Stomach (tissue), 9 donors: ENCODE data around the gene ZNF324B. TPM values are rescaled to one million over a fixed set of nuclear protein-coding genes. Genes with fewer than 3 reads are reported as not detected.
"Not testable (repeated sequence)": the region's sequence is repeated elsewhere in the genome, so short reads cannot be mapped to it uniquely, and the experiment has no call there.

Experiments used
- DNase-seq, 2 donors: peaks; one replicate each; pipeline versions ENCODE4 v3.0.0 to v3.0.0-alpha.2; 2013 to 2019
- H3K27ac ChIP-seq, 5 donors: fragments of 200-600 bp in 4 of 5; sonication (generic) in 4 of 5; one replicate each; pipeline ENCODE4 v1.5.1; 2013 to 2019; ENCODE audit warnings: mild to moderate bottlenecking in 1 of 5, moderate library complexity in 1 of 5
- H3K27me3 ChIP-seq, 3 donors: fragments of 200-600 bp; sonication (generic); one replicate each; pipeline ENCODE4 v1.5.1; 2017 to 2019; ENCODE audit warnings: mixed run types in 1 of 3
- H3K36me3 ChIP-seq, 4 donors: fragments of 200-600 bp; sonication (generic); 1 replicate in 3 of 4; 2 replicates in 1 of 4; pipeline ENCODE4 v1.5.1; 2016 to 2019
- H3K4me1 ChIP-seq, 4 donors: fragments of 200-600 bp; sonication (generic); one replicate each; pipeline ENCODE4 v1.5.1; 2016 to 2019
- H3K4me3 ChIP-seq, 4 donors: fragments of 200-600 bp; sonication (generic) in 3 of 4; one replicate each; pipeline ENCODE4 v1.5.1; 2016 to 2019; ENCODE audit warnings: mild to moderate bottlenecking in 1 of 4
- H3K9me3 ChIP-seq, 4 donors: fragments of 200-600 bp; sonication (generic); one replicate each; pipeline ENCODE4 v1.5.1; 2016 to 2019
- EP300 ChIP-seq: sonication (generic); formaldehyde crosslinking; IDR thresholded peaks from one replicate; pipeline ENCODE4 v1.6.1; 2017; ENCODE audit warnings: antibody characterized with exemption
- POLR2A ChIP-seq, 4 donors: fragments of 450-650 bp; IDR thresholded peaks; one replicate each; pipeline ENCODE4 v1.6.1; 2016; ENCODE audit warnings: antibody characterized with exemption in 4 of 4, control low read depth in 2 of 4, mild to moderate bottlenecking in 1 of 4, moderate library complexity in 1 of 4
- POLR2AphosphoS5 ChIP-seq, 3 donors: sonication (generic); formaldehyde crosslinking; IDR thresholded peaks; one replicate each; pipeline ENCODE4 v1.6.1; 2016; ENCODE audit warnings: antibody characterized with exemption in 3 of 3
- WGBS, 5 donors: extraction: QIAGEN DNeasy Blood & Tissue Kit in 3 of 5; methylation state at CpG; one replicate each; pipeline versions ENCODE4 v1.1.5 to v1.1.7; 2013 to 2018; 5-methylcytosine and 5-hydroxymethylcytosine counted together
- intact Hi-C: fragments of 100-400 bp; cut with DNase I; formaldehyde crosslinking; loops from one replicate; pipeline ENCODE4 v1.15.1; 2023; ENCODE audit warnings: low total_unique reads
- polyA plus RNA-seq, 3 donors: library from polyadenylated mRNA; stranded (reverse); fragments of 200-250 nt; gene quantifications; one replicate each; pipeline ENCODE4 v1.2.3, GENCODE V29; 2013
- total RNA-seq, 5 donors: library from RNA; depleted of rRNA; stranded (reverse); fragments of >200 nt; gene quantifications; one replicate each; pipeline versions ENCODE4 v1.1.0 to v1.2.3, GENCODE V29; 2014 to 2016
- TF ChIP-seq, protein P1 (sequence below), 7 experiments: fragments of 450-650 bp in 4 of 7; fragments of 200-600 bp in 3 of 7; sonication (generic) in 3 of 7; IDR thresholded peaks; one replicate each; pipeline ENCODE4 v1.5.1; 2016 to 2019; ENCODE audit warnings: antibody characterized with exemption in 7 of 7, control low read depth in 2 of 7, mild to moderate bottlenecking in 1 of 7
- donor health status: healthy with polysubstance abuse.
- donor health status: Bipolar disorder and iron deficiency.
- donor health status: healthy.

ZNF324B gene
- total and polyA plus RNA-seq, 8 donors = 0.58 to 12.6 (median 2.3) TPM; not detected in 1

DNA sequence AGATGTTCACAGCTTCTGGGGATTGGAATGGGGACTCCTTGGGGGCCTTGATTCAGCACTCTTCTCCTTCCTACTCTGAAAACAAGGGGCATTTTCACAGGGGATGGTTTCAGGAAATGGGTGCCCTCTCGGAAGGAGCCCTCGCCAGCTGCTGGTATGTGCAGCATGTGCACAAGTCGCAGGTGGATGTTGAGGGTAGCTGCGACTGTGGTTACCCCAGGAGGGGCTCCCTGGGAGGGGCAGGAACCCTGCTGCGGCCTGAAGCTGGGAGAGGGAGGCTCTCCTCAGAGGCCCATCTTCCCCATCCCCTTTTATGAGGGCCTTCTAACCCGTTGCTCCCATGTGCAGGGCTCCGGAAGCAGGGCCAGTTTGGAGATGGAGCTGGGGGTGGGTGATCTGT, 30.9 kb downstream of the ZNF324B start:
- no peak for DNase-seq

GRCh38 chr19:58483776-58484175, 32.4 kb downstream of the ZNF324B start:
- H3K4me3 ChIP-seq = no peak overlapping the region
- no peaks in the 10 kb centered on the region for H3K27me3 ChIP-seq
- H3K9me3 ChIP-seq = no peaks in the 10 kb centered on the region
- no peak for DNase-seq
- H3K27ac ChIP-seq = no peak overlapping the region
- intact Hi-C loops = no loop called here
- TF ChIP-seq, protein P1, sequence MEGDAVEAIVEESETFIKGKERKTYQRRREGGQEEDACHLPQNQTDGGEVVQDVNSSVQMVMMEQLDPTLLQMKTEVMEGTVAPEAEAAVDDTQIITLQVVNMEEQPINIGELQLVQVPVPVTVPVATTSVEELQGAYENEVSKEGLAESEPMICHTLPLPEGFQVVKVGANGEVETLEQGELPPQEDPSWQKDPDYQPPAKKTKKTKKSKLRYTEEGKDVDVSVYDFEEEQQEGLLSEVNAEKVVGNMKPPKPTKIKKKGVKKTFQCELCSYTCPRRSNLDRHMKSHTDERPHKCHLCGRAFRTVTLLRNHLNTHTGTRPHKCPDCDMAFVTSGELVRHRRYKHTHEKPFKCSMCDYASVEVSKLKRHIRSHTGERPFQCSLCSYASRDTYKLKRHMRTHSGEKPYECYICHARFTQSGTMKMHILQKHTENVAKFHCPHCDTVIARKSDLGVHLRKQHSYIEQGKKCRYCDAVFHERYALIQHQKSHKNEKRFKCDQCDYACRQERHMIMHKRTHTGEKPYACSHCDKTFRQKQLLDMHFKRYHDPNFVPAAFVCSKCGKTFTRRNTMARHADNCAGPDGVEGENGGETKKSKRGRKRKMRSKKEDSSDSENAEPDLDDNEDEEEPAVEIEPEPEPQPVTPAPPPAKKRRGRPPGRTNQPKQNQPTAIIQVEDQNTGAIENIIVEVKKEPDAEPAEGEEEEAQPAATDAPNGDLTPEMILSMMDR (IDR thresholded peaks at IDR 0.05) = no peak
- TF ChIP-seq EP300 (no peak), POLR2A (IDR thresholded peaks at IDR 0.05) (no peak), POLR2AphosphoS5 (IDR thresholded peaks at IDR 0.05) (no peak)
- peaks cover 0 to 5% (median 0%) of the 10 kb centered on the region in 4 donors for H3K4me1 ChIP-seq
- peaks cover 7 to 36% (median 31%) of the 10 kb centered on the region in 4 donors for H3K36me3 ChIP-seq
- 62 to 88% (median 74%) methylated on average over 2 of the region's 2 CpGs for WGBS, 5 donors

More for the DNA sequence above, 30.9 kb downstream of the ZNF324B start:
- no peak for TF ChIP-seq EP300
- TF ChIP-seq POLR2A (IDR thresholded peaks at IDR 0.05) = no peak
- TF ChIP-seq, protein P1 (IDR thresholded peaks at IDR 0.05) = no peak
- TF ChIP-seq POLR2AphosphoS5 (IDR thresholded peaks at IDR 0.05) = no peak
- no peak overlapping the region for H3K27ac ChIP-seq
- no peaks in the 10 kb centered on the region for H3K9me3 ChIP-seq
- WGBS, 5 donors = 86 to 89% (median 87%) methylated on average over 7 of the region's 7 CpGs
- H3K36me3 ChIP-seq = peaks cover 7 to 47% (median 40%) of the 10 kb centered on the region in 4 donors
- no peaks in the 10 kb centered on the region for H3K27me3 ChIP-seq
- intact Hi-C loops = no loop called here
- H3K4me3 ChIP-seq = no peak overlapping the region
- H3K4me1 ChIP-seq = peaks cover under 1 to 7% (median 4%) of the 10 kb centered on the region in 4 donors

DNA sequence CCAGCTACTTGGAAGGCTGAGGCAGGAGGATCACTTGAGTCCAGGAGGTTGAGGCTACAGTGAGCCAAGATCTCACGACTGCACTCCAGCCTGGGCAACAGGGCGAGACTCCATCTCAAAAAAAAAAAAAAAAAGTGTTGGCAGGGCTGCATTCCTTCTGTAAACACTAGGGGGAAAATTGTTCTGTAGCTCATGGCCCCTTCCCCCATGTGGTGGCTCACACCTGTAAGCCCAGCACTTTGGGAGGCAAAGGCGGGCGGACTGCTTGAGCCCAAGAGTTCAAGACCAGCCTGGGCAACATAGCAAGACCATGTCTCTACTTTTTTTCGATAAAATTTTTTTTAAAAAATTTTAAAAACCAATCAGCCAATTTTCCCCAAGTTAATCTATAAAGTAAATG, 32.9 kb downstream of the ZNF324B start:
- H3K36me3 ChIP-seq = peaks cover 7 to 30% (median 25%) of the 10 kb centered on the region in 4 donors
- H3K27me3 ChIP-seq, H3K4me3 ChIP-seq, H3K9me3 ChIP-seq, intact Hi-C loops, H3K27ac ChIP-seq, DNase-seq, H3K4me1 ChIP-seq: not testable (repeated sequence)
- WGBS, 5 donors = 86 to 94% (median 91%) methylated on average over 5 of the region's 5 CpGs

DNA sequence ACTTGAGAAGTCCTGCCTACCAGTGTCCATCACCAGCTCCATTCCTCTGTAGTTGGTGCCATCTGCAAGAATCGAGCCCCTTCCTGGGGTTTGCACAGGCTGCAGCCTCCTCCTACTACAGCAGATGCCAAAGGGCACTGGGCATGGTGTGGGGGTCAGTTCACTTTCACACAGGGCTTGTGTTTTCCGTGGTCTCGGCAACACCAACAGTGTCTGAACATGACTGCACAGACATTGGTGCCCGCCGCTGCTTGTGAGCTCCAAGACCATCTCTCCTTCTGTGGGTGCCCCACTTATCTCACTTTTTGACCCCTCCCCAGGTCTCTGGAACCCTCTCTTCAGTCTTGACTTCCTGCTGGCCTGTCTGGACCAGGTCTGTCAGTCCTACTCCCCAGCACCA, 40.0 kb downstream of the ZNF324B start:
- 72 to 91% (median 88%) methylated on average over 5 of the region's 5 CpGs for WGBS, 5 donors
- TF ChIP-seq POLR2AphosphoS5 (IDR thresholded peaks at IDR 0.05) (no peak), POLR2A (IDR thresholded peaks at IDR 0.05) (no peak), EP300 (no peak)
- TF ChIP-seq, protein P1 (IDR thresholded peaks at IDR 0.05) = no peak
- Histone ChIP-seq H3K36me3 (no peaks in the 10 kb centered on the region), H3K9me3 (no peaks in the 10 kb centered on the region), H3K4me1 (no peaks in the 10 kb centered on the region), H3K4me3 (no peak overlapping the region), H3K27ac (no peak overlapping the region), H3K27me3 (no peaks in the 10 kb centered on the region)
- intact Hi-C loops = no loop called here
- no peak for DNase-seq

DNA sequence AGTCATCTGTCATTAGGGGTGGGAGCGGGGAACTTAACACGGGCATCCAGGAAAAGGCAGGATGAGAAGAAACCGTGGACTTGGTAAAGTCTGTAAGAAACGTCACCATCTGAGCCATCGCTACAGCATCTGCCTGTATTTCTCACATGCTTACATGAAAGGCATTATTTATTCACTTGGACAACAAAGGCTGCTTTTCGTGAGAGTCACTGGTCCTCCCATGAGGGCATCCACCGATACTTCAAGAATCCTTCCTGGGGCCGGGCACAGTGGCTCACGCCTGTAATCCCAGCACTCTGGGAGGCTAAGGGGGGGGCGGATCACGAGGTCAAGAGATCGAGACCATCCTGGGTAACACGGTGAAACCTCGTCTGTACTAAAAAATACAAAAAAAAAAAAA, 40.8 kb downstream of the ZNF324B start:
- DNase-seq = no peak
- H3K27me3 ChIP-seq = no peaks in the 10 kb centered on the region
- H3K36me3 ChIP-seq = no peaks in the 10 kb centered on the region
- intact Hi-C loops = no loop called here
- no peaks in the 10 kb centered on the region for H3K4me1 ChIP-seq
- TF ChIP-seq EP300 (no peak), POLR2AphosphoS5 (IDR thresholded peaks at IDR 0.05) (no peak), POLR2A (IDR thresholded peaks at IDR 0.05) (no peak)
- TF ChIP-seq, protein P1 (IDR thresholded peaks at IDR 0.05) = no peak
- 88 to 94% (median 91%) methylated on average over 14 of the region's 14 CpGs for WGBS, 5 donors
- H3K27ac ChIP-seq = no peak overlapping the region
- no peaks in the 10 kb centered on the region for H3K9me3 ChIP-seq
- no peak overlapping the region for H3K4me3 ChIP-seq
